DOHH2 (cell line): ENCODE results near the gene TIAL1.

Experiments
- H3F3A ChIP-seq: fragments of 200-600 bp; sonication (generic), shearing (Covaris generic); 2 replicates; pipeline ENCODE4 v1.6.0; 2016; ENCODE audit warnings: antibody characterized with exemption, mild to moderate bottlenecking; ENCODE audit not compliant: control insufficient read depth, insufficient read depth
- H3K27ac ChIP-seq: fragments of 200-600 bp; sonication (generic); 2 replicates; pipeline ENCODE4 v1.5.1; 2014; ENCODE audit warnings: low read depth, mild to moderate bottlenecking, low read length, moderate library complexity
- H3K27me3 ChIP-seq: fragments of 200-600 bp; sonication (generic); 2 replicates; pipeline ENCODE4 v1.6.1; 2014; ENCODE audit warnings: mild to moderate bottlenecking, low read length, mixed read lengths; ENCODE audit not compliant: control insufficient read depth
- H3K36me3 ChIP-seq: fragments of 200-600 bp; sonication (generic); 2 replicates; pipeline ENCODE4 v1.6.1; 2014; ENCODE audit warnings: mild to moderate bottlenecking, low read length, moderate library complexity, mixed read lengths; ENCODE audit not compliant: control insufficient read depth
- H3K4me1 ChIP-seq: fragments of 200-600 bp; sonication (generic); 2 replicates; pipeline ENCODE4 v1.6.1; 2014; ENCODE audit warnings: mild to moderate bottlenecking, low read length, mixed read lengths; ENCODE audit not compliant: control insufficient read depth
- H3K4me2 ChIP-seq: fragments of 200-600 bp; sonication (generic); 2 replicates; pipeline ENCODE4 v1.6.0; 2014; ENCODE audit warnings: mild to moderate bottlenecking, low read length, moderate library complexity
- H3K4me3 ChIP-seq: fragments of 200-600 bp; sonication (generic); 2 replicates; pipeline ENCODE4 v1.5.1; 2014; ENCODE audit warnings: mild to moderate bottlenecking, low read length, mixed read lengths
- H3K79me2 ChIP-seq: fragments of 200-600 bp; sonication (generic); 2 replicates; pipeline ENCODE4 v1.6.1; 2014; ENCODE audit warnings: mild to moderate bottlenecking, low read length, mixed read lengths; ENCODE audit not compliant: control insufficient read depth
- H3K9me2 ChIP-seq: fragments of 200-600 bp; sonication (generic); replicated peaks from 2 replicates; pipeline ENCODE4 v1.6.1; 2014; ENCODE audit warnings: mild to moderate bottlenecking, low read length, mixed read lengths; ENCODE audit not compliant: control insufficient read depth
- H3K9me3 ChIP-seq: fragments of 200-600 bp; sonication (generic); 2 replicates; pipeline ENCODE4 v1.6.1; 2014; ENCODE audit warnings: antibody characterized with exemption, low read length, mixed read lengths; ENCODE audit not compliant: control insufficient read depth, insufficient read depth
- H4K20me1 ChIP-seq: fragments of 200-600 bp; sonication (generic); 2 replicates; pipeline ENCODE4 v1.6.0; 2014; ENCODE audit warnings: low read depth, mild to moderate bottlenecking, antibody characterized with exemption, low read length, moderate library complexity; ENCODE audit not compliant: control insufficient read depth, insufficient read depth
- CTCF ChIP-seq: fragments of 200-600 bp; sonication (generic); IDR thresholded peaks from one replicate; pipeline ENCODE4 v1.5.1; 2014; ENCODE audit warnings: antibody characterized with exemption, mild to moderate bottlenecking, low read depth, low read length; ENCODE audit not compliant: poor library complexity, severe bottlenecking
- EZH2phosphoT487 ChIP-seq: fragments of 200-600 bp; sonication (generic); IDR thresholded peaks from 2 replicates; pipeline ENCODE4 v1.6.1; 2017; ENCODE audit warnings: borderline replicate concordance, mild to moderate bottlenecking, antibody characterized with exemption, low read length, moderate library complexity, mixed read lengths

The TIAL1 gene

GRCh38 chr10:119604468-119604867, 7.7 kb upstream of the TIAL1 start:
- H3K9me3 ChIP-seq: no peaks in the 10 kb centered on the region
- no peak for TF ChIP-seq CTCF
- no peak for TF ChIP-seq EZH2phosphoT487
- H3K36me3 ChIP-seq: no peaks in the 10 kb centered on the region
- peaks cover 7% of the 10 kb centered on the region for H3K27me3 ChIP-seq
- H3K4me2 ChIP-seq: no peak overlapping the region
- no peak overlapping the region for H3K27ac ChIP-seq
- no peaks in the 10 kb centered on the region for H3K9me2 ChIP-seq
- no peaks in the 10 kb centered on the region for H4K20me1 ChIP-seq
- H3K4me1 ChIP-seq: no peaks in the 10 kb centered on the region
- no peak overlapping the region for H3K4me3 ChIP-seq
- no peaks in the 10 kb centered on the region for H3F3A ChIP-seq
- no peaks in the 10 kb centered on the region for H3K79me2 ChIP-seq

GRCh38 chr10:119602241-119603095, 5.7 kb upstream of the TIAL1 start:
- Histone ChIP-seq H3K9me3 (no peaks in the 10 kb centered on the region), H3K4me2 (no peak overlapping the region), H3F3A (peaks cover 3% of the 10 kb centered on the region), H3K27me3 (no peaks in the 10 kb centered on the region), H3K4me3 (no peak overlapping the region), H3K79me2 (peaks cover 11% of the 10 kb centered on the region), H3K27ac (no peak overlapping the region), H3K36me3 (no peaks in the 10 kb centered on the region), H4K20me1 (no peaks in the 10 kb centered on the region), H3K4me1 (peaks cover 13% of the 10 kb centered on the region), H3K9me2 (no peaks in the 10 kb centered on the region)
- TF ChIP-seq EZH2phosphoT487 (no peak), CTCF (peak; percentile 75)

- H3K4me1 ChIP-seq: peaks cover 33% of the 10 kb centered on the region
- TF ChIP-seq EZH2phosphoT487 (no peak), CTCF (no peak)
- H3K27me3 ChIP-seq: no peaks in the 10 kb centered on the region
- H3K4me3 ChIP-seq: peak overlapping the region; percentile 88
- H3K9me2 ChIP-seq: no peaks in the 10 kb centered on the region
- no peak overlapping the region for H3K27ac ChIP-seq
- peaks cover 16% of the 10 kb centered on the region; the same call in 1 of the 2 replicates for H4K20me1 ChIP-seq
- H3K36me3 ChIP-seq: peaks cover 28% of the 10 kb centered on the region
- H3K79me2 ChIP-seq: peaks cover 49% of the 10 kb centered on the region
- peak overlapping the region; percentile 96 for H3K4me2 ChIP-seq
- H3F3A ChIP-seq: peaks cover 3% of the 10 kb centered on the region
- H3K9me3 ChIP-seq: no peaks in the 10 kb centered on the region
Measured at GRCh38 chr10:119598397-119598796, 1.6 kb upstream of the TIAL1 start.
